ENCODE data around the gene SRGAP2B.
A peak's percentile ranks its signal among the peaks of the same experiment; 100 is the strongest.
"Not testable (repeated sequence)": the region's sequence is repeated elsewhere in the genome, so short reads cannot be mapped to it uniquely, and the experiment has no call there.

SRGAP2B gene

DNA sequence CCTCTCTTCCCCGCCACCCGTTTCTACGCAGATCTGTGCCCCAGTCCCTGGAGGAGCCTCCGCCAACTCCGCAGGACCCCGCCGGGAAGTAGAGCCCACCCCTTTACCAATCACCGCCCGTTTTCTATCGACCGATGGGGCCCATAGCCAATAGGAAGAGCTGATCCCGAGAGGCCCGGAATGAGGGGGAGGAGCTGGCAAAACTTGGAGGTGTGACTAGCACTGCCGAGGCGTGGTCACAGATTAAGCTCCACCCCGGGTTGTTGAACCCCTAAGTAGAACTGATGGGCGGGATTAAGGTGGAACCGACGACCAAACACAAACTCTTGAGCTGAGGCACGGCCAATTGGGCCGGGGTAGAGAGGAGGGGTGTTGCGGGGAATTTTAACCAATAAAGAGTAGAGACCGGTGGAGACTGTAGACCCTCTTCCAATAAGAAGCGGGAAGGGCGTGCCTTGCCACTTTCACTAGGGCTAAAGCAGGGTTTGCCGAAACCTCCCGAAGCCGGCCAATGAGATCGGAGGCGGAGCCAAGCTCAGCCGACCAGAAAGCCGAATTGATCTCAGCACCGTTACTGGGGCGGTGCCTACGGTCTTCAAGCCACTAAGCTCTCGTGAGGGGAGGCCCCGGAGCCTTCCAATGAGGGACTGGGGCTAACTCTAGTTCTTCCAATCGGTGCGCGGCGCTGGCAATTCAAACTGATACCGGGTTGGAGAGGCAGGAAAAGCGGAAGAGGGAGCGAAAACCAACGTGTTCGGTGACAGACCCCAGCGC, at the start of gene SRGAP2B, which contains the start of gene FAM72D:
Gene SRGAP2B, minus strand, starts transcription at position 45 of the 774 bp plus-strand sequence. CDS start 2,427 bp downstream, outside the sequence.
Gene FAM72D, plus strand, starts transcription at position 691 of the 774 bp plus-strand sequence. CDS start 874 bp downstream, outside the sequence.
- DNase-seq, result not testable (repeated sequence)

- DNase-seq, result not testable (repeated sequence)
These were observed 49.3 kb upstream of the SRGAP2B start for GRCh38 chr1:145144264-145144913.

DNA sequence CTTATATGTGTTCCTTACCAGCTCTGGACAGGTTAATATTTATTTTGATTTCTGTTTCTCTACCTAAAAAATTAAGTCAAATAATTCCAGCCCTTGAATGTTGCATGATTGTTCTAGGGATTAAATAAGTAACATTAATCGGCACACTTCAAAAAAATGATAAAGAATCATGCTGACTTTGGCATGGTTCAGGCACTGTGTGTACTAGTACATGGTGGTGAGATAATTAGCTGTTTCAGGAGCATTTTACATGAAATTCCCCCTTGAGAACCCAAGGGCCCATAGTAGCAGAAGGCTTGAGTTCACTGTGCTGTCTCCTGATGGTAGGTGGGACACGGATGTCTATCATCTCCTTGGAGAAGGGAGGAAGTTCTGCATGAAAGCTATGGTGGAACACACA, 45.4 kb upstream of the SRGAP2B start:
- not testable (repeated sequence) for DNase-seq

DNA sequence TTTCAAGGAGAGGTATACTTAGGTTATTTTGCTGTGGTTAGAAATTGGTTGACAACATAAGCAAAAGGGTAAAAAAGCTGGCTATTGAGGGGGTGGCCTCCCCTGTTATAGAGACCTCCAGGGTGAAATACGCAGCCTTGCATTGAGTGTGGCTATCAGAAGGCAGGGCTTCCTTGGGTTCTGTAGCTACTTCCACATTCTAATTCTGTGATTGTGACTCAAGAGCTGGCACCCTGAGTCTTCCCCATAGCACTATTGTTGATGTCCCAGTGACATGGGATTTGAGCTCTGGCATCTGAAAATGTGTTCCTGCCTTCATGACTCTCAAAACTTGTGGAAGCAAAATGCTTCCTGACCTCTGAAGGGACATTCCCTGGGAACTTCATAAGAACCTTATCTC, 39.3 kb upstream of the SRGAP2B start:
- DNase-seq, result not testable (repeated sequence)

GRCh38 chr1:145128697-145129469, 33.8 kb upstream of the SRGAP2B start:
- not testable (repeated sequence) for DNase-seq

DNA sequence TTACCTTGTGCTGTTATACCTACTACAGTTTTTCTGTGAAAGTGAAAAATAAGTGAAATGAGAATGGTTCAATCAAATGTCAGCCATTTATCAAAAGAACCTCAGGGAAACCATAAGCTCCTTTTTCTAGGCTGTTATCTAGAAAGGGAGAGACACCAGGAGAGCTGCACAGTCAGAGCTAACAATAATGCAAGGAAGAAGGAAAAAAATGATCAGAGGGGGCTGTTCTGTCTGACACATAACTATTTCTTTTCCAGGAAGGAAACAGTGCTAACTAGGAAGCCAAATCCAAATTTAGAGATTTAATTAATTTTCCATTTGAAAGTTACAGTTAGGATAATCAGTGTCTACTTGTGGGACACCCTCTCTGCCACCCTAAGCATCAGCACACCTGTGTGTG, 32.0 kb upstream of the SRGAP2B start:
- not testable (repeated sequence) for DNase-seq

GRCh38 chr1:145125112-145125511, 30.0 kb upstream of the SRGAP2B start:
- DNase-seq, result not testable (repeated sequence)

GRCh38 chr1:145123992-145124641, 29.0 kb upstream of the SRGAP2B start:
- not testable (repeated sequence) for DNase-seq

DNA sequence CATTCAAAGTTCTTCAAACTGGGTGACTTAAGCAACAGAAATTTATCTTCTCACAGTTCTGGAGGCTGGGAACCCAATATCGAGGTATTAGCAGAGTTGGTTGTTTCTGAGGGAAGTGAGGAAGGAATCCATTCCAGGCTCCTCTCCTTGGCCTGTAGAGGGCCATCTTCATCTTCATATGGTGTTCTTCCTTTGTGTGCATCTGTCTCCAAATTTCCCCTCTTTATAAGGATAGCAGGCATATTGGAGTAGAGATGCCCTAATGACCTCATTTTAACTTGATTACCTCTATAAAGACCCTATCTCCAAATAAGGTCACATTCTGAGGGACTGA, 27.9 kb upstream of the SRGAP2B start:
- not testable (repeated sequence) for DNase-seq

DNA sequence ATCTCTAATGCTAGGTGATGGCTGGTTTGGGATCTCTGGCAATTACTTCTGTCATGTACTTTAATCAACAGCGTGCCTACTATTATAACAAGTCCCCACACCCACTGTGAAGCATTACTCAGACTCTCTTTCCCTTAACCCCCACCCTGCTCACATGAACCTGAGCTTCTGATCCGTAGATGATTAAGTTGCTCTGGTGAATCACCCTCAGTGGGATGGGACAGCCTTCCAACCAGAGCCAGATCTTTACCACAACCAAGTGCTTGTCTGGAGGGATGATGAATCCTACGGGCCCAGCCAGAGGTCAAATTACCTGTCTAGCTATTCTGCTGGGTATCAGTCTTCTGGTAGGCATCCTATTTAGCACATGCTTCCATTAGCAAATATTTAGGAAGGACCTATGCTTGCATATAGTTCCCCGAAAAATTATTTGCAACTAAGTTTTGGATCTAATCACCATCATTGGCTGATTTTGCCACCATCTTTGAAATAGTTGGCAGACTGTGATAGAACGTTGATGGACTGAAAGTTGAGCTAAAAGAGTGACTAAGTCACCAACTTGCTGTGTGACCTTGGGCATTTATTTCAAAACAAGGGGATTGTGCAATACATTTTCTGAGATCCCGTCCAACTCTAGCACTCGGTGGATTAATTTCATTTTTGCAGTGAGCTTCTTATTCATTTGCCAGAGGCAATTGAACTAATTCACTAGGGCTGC, 27.4 kb upstream of the SRGAP2B start:
- not testable (repeated sequence) for DNase-seq

GRCh38 chr1:145119842-145120241, 24.7 kb upstream of the SRGAP2B start:
- DNase-seq, result not testable (repeated sequence)

- DNase-seq, result not testable (repeated sequence)
These were observed 20.7 kb upstream of the SRGAP2B start for GRCh38 chr1:145115587-145116493.

- DNase-seq, result not testable (repeated sequence)
These were observed 19.5 kb upstream of the SRGAP2B start for GRCh38 chr1:145114560-145115057.

DNA sequence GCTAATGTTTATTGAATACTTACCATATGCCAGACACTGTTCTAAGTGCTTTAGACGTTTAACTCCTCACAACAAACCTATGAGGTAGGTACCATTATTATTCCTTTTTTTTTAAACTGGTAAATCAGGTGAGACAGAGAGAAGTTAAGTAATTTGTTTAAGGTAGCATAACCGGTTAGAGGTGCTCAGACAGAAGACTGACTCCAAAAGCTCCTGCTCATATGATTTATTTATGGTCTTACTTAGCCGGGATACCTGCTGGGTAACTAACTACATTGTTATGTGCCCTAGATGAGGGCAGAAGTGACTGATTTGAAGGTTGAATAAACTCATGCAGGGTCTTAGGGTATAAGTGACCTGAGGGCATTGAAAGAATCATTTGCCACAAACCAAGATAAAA, 17.6 kb upstream of the SRGAP2B start:
- DNase-seq, result not testable (repeated sequence)

DNA sequence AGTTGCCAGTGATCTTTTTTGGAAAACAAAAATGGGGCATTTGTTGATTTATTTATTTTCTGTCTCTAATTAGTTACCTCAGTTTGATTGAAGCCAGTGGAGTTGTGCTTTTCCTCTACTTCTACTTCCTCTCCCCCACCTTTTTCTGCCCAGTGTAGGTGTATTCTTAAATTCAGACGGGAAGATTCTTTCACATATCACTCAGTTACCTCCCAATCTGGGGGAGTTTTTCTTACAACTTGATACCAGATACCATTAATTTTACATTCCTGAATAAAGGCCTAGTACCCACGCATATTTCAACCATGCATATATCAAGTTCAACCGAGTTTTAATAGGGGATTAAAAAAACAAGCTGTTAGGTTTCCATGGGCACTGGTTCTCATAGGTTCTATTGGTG, 16.5 kb upstream of the SRGAP2B start:
- not testable (repeated sequence) for DNase-seq

- DNase-seq, result not testable (repeated sequence)
These were observed 8.2 kb upstream of the SRGAP2B start for GRCh38 chr1:145103294-145103693.

GRCh38 chr1:145101725-145102124, 6.6 kb upstream of the SRGAP2B start:
- not testable (repeated sequence) for DNase-seq

- peak; percentile 52 for DNase-seq
These were observed 395 bp downstream of the SRGAP2B start for GRCh38 chr1:145094655-145095211.

DNA sequence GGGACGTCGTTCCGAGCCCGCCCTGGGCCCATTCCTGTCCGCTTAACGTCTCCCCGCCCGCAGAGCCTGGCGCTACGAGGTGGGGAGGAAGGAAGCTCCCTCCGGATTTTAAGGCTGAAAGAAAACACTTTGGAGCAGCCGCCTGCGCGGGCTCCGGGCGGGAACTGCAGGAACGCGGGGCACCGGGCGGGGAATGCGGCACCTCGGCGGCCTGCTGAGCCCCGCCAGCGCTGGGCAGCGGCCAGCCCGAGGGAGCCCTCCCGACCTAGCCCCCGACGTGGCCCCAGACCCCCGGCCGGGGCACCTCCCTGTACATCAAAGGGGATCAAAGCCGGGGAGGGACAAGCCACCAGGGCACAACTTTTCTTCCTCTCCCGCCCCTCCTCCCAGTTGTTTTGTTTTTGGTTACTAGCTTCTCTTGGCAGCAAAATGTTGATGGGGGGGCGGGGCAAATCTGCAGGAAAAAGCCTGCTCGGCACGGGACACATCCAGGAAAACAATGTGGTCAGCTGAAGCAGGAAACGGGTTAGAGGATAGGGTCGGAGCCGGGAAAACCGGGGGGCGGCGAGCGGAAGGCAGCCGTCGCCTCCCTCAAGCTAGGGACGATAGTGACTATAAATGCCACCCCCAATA, 1.5 kb downstream of the SRGAP2B start:
- peak; percentile 46 for DNase-seq

All from activated CD8-positive, alpha-beta memory T cell treated with anti-CD3 and anti-CD28 coated beads, Interleukin-2, amount 50 U/mL, for 48 hours (primary cell).